K562 (cell line): ENCODE data around the gene LIN28B. TPM values are rescaled to one million over a fixed set of nuclear protein-coding genes. Genes with fewer than 3 reads are reported as not detected.

Source experiments
- C11orf30 ChIP-seq: fragments of 450-650 bp; IDR thresholded peaks from 2 replicates; pipeline ENCODE4 v1.6.1; 2016; ENCODE audit warnings: low read depth, mild to moderate bottlenecking
- CHD4 ChIP-seq: fragments of 200-600 bp; sonication (generic); IDR thresholded peaks from 3 replicates; pipeline ENCODE4 v1.6.1; 2012; ENCODE audit warnings: low read depth, mild to moderate bottlenecking, mixed read lengths, low read length, inconsistent platforms; ENCODE audit not compliant: insufficient read depth, insufficient replicate concordance, poor library complexity, severe bottlenecking
- EP400 ChIP-seq: fragments of 450-650 bp; IDR thresholded peaks from 2 replicates; pipeline ENCODE4 v1.6.1; 2017; ENCODE audit warnings: antibody characterized with exemption, mild to moderate bottlenecking, moderate library complexity
- FOXK2 ChIP-seq, 2 experiments: fragments of 450-650 bp; IDR thresholded peaks in 1 of 2; conservative IDR thresholded peaks in 1 of 2; 2 replicates each; pipeline ENCODE4 v1.6.1; 2016; ENCODE audit warnings: low read depth in 2 of 2, mild to moderate bottlenecking in 1 of 2
- LCOR ChIP-seq: sonication (generic); formaldehyde crosslinking; IDR thresholded peaks from 2 replicates; pipeline ENCODE4 v1.8.0; 2022; ENCODE audit warnings: mild to moderate bottlenecking, missing genetic modification reagents
- POLR2A ChIP-seq: fragments of 450-650 bp; conservative IDR thresholded peaks from 2 replicates; pipeline ENCODE4 v1.6.1; 2016
- RBFOX2 ChIP-seq: fragments of 200-400 bp; formaldehyde crosslinking; IDR thresholded peaks from 2 replicates; pipeline ENCODE4 v1.6.1; 2017; ENCODE audit warnings: low read depth, mild to moderate bottlenecking, low read length, moderate library complexity
- SRSF3 ChIP-seq: fragments of 200-400 bp; formaldehyde crosslinking; IDR thresholded peaks from 2 replicates; pipeline ENCODE4 v1.6.1; 2016; ENCODE audit warnings: mild to moderate bottlenecking, low read length, moderate library complexity; ENCODE audit not compliant: insufficient read depth
- TCF7 ChIP-seq: sonication (generic); IDR thresholded peaks from 2 replicates; pipeline ENCODE4 v1.6.1; 2016; ENCODE audit warnings: antibody characterized with exemption, borderline replicate concordance
- ZFX ChIP-seq: sonication (generic); formaldehyde crosslinking; IDR thresholded peaks from 2 replicates; pipeline ENCODE4 v1.8.0; 2022; ENCODE audit warnings: mild to moderate bottlenecking, missing genetic modification reagents, moderate library complexity
- ZNF274 ChIP-seq: IDR thresholded peaks from 2 replicates; pipeline ENCODE4 v1.6.1; 2011; ENCODE audit warnings: low read depth, mild to moderate bottlenecking, low read length, moderate library complexity, borderline replicate concordance
- ZNF3 ChIP-seq: fragments of 250-450 bp; sonication (Bioruptor Pico); IDR thresholded peaks from 2 replicates; pipeline ENCODE4 v1.5.0; 2021; ENCODE audit warnings: mild to moderate bottlenecking, moderate library complexity
- ZNF316 ChIP-seq: fragments of 450-650 bp; IDR thresholded peaks from 2 replicates; pipeline ENCODE4 v1.6.1; 2016
- ZNF830 ChIP-seq: fragments of 250-450 bp; sonication (Bioruptor Pico); IDR thresholded peaks from 2 replicates; pipeline ENCODE4 v1.5.0; 2021; ENCODE audit warnings: mild to moderate bottlenecking
- polyA plus RNA-seq, 8 experiments: library from polyadenylated mRNA; depleted of rRNA in 4 of 8; stranded (reverse) in 5 of 8; unstranded in 3 of 8; fragments of >200 nt; fragmentation: Nextera tagmentation in 2 of 8; fragmentation: Illumina TruSeq in 1 of 8; extraction: Ambion mirVana in 2 of 8; extraction: Trizol in 1 of 8; gene quantifications; 2 replicates each; pipeline versions ENCODE4 v1.2.1 to v1.2.3, GENCODE V29; 2011 to 2014; ENCODE audit warnings: inconsistent platforms in 1 of 8, missing spikeins in 1 of 8
- total RNA-seq, 7 experiments: library from RNA; depleted of rRNA in 6 of 7; stranded (reverse); fragments of >200 nt in 6 of 7; fragmentation: Illumina TruSeq in 2 of 7; extraction: Trizol in 2 of 7; gene quantifications; 2 replicates each; pipeline versions ENCODE4 v1.2.1 to v1.2.3, GENCODE V29; 2011 to 2021; ENCODE audit warnings: low replicate concordance in 1 of 7
- TF ChIP-seq, protein P1 (sequence below): fragments of 450-650 bp; IDR thresholded peaks from 2 replicates; pipeline ENCODE4 v1.6.1; 2017; ENCODE audit warnings: antibody characterized with exemption, mild to moderate bottlenecking
- TF ChIP-seq, protein P2 (sequence below): fragments of 450-650 bp; formaldehyde crosslinking; IDR thresholded peaks from 2 replicates; pipeline ENCODE4 v1.4.0; 2020; ENCODE audit warnings: mild to moderate bottlenecking, mixed read lengths
- TF ChIP-seq, protein P3 (sequence below), 2 experiments: fragments of 450-650 bp; conservative IDR thresholded peaks; 2 replicates each; pipeline ENCODE4 v1.6.1; 2017; ENCODE audit warnings: mild to moderate bottlenecking in 2 of 2, moderate library complexity in 2 of 2

LIN28B gene
- total and polyA plus RNA-seq, 9 of the 15 experiments (the other 6 are each of a cell fraction or from before 2014, with no cell fraction given), result 20.9 to 77.3 (median 42.1) TPM

DNA sequence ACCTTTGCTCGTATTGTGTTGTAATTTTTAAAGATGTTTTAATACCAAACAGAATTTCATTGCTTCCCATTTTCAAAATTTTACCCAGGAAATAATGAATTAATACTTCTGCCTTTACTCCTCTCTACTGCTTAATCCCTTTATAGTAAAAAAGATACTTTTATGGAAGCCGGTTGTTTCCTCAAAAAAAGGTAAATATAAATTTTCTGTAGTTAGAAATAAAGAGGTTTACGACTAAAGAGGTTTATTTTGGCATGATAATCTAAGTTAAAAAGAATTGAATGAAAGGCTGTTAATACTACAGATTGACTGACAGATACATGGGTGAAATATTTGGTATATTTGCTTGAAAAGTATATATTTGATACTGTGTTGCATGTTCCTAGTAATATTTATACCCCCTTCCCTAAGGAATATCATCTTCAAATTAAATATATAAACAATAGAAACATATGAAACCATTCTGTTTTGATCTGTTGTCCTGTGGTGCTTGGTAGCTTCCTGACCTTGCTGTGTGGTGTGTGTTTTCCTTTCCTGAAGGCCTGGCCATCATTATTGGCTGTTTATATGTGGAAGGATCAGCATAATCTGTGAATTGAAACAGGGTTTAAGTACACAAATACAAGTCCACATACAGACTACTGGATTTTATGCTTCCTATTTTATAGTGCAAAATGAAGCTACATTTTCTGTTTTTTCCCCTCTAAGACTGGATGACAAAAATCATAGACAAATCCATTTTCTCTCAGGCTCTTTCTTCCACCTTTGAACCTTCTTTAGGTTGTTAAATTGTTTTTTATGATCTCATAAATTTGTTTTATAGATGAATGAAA, 2.3 kb downstream of the LIN28B start (continued):
- TF ChIP-seq ZNF3 (CRISPR knock-in tag) (no peak), C11orf30 (peak; percentile 19; the same call in 1 of the 2 replicates), EP400 (peak; percentile 28), POLR2A (peak; percentile 48), ZNF316 (0 out of 2 replicates have a peak, but pooled peaks have one; percentile 2), ZNF274 (no peak), SRSF3 (no peak), ZFX (CRISPR knock-in tag) (peak; percentile 46; the same call in 1 of the 2 replicates), CHD4 (no peak), LCOR (CRISPR knock-in tag) (no peak), ZNF830 (CRISPR knock-in tag) (no peak), TCF7 (no peak), RBFOX2 (peak; percentile 46), FOXK2 (conservative IDR thresholded peaks at IDR 0.05 in 1 of 2, IDR thresholded peaks at IDR 0.05 in 1 of 2; ENCODE audit: low read depth in 2 of 2) (peak in 1 of 2 experiments; percentile 14; a peak in 1 of 4 replicates)
- TF ChIP-seq, protein P1, sequence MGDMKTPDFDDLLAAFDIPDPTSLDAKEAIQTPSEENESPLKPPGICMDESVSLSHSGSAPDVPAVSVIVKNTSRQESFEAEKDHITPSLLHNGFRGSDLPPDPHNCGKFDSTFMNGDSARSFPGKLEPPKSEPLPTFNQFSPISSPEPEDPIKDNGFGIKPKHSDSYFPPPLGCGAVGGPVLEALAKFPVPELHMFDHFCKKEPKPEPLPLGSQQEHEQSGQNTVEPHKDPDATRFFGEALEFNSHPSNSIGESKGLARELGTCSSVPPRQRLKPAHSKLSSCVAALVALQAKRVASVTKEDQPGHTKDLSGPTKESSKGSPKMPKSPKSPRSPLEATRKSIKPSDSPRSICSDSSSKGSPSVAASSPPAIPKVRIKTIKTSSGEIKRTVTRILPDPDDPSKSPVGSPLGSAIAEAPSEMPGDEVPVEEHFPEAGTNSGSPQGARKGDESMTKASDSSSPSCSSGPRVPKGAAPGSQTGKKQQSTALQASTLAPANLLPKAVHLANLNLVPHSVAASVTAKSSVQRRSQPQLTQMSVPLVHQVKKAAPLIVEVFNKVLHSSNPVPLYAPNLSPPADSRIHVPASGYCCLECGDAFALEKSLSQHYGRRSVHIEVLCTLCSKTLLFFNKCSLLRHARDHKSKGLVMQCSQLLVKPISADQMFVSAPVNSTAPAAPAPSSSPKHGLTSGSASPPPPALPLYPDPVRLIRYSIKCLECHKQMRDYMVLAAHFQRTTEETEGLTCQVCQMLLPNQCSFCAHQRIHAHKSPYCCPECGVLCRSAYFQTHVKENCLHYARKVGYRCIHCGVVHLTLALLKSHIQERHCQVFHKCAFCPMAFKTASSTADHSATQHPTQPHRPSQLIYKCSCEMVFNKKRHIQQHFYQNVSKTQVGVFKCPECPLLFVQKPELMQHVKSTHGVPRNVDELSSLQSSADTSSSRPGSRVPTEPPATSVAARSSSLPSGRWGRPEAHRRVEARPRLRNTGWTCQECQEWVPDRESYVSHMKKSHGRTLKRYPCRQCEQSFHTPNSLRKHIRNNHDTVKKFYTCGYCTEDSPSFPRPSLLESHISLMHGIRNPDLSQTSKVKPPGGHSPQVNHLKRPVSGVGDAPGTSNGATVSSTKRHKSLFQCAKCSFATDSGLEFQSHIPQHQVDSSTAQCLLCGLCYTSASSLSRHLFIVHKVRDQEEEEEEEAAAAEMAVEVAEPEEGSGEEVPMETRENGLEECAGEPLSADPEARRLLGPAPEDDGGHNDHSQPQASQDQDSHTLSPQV, result no peak
- TF ChIP-seq, protein P2, sequence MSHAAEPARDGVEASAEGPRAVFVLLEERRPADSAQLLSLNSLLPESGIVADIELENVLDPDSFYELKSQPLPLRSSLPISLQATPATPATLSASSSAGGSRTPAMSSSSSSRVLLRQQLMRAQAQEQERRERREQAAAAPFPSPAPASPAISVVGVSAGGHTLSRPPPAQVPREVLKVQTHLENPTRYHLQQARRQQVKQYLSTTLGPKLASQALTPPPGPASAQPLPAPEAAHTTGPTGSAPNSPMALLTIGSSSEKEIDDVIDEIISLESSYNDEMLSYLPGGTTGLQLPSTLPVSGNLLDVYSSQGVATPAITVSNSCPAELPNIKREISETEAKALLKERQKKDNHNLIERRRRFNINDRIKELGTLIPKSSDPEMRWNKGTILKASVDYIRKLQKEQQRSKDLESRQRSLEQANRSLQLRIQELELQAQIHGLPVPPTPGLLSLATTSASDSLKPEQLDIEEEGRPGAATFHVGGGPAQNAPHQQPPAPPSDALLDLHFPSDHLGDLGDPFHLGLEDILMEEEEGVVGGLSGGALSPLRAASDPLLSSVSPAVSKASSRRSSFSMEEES (CRISPR knock-in tag), result no peak
- TF ChIP-seq, protein P3, sequence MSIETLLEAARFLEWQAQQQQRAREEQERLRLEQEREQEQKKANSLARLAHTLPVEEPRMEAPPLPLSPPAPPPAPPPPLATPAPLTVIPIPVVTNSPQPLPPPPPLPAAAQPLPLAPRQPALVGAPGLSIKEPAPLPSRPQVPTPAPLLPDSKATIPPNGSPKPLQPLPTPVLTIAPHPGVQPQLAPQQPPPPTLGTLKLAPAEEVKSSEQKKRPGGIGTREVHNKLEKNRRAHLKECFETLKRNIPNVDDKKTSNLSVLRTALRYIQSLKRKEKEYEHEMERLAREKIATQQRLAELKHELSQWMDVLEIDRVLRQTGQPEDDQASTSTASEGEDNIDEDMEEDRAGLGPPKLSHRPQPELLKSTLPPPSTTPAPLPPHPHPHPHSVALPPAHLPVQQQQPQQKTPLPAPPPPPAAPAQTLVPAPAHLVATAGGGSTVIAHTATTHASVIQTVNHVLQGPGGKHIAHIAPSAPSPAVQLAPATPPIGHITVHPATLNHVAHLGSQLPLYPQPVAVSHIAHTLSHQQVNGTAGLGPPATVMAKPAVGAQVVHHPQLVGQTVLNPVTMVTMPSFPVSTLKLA (conservative IDR thresholded peaks at IDR 0.05), result peak in 1 of 2 experiments; percentile 53; a peak in 2 of 4 replicates
- TF ChIP-seq, all 486 proteins: peak for 18
